CD4-positive, alpha-beta T cell (primary cell): ENCODE data around the gene ETNK2. TPM values are rescaled to one million over a fixed set of nuclear protein-coding genes. Genes with fewer than 3 reads are reported as not detected.

Experiments
- ATAC-seq: fragments of 200-7000 bp; cut with Tn5 transposase; one replicate; pipeline ENCODE4 v1.10.0; 2022; ENCODE audit warnings: mild to moderate bottlenecking; ENCODE audit not compliant: poor library complexity
- CTCF ChIA-PET: fragments of 350-600 bp; sonication (Branson Sonifier 250); formaldehyde crosslinking; loops from one replicate; lab custom pipeline; 2021; ENCODE audit warnings: antibody characterized with exemption, inconsistent platforms; lab: Charles Lee
- POLR2A ChIA-PET: fragments of 350-600 bp; sonication (Branson Sonifier 250); formaldehyde crosslinking; loops from one replicate; lab custom pipeline; 2021; ENCODE audit warnings: antibody characterized with exemption, inconsistent platforms; lab: Charles Lee
- DNase-seq, 14 experiments: peaks; one replicate each; pipeline ENCODE4 v3.0.0-alpha.2; 2013 to 2020; ENCODE audit warnings: mixed read lengths in 2 of 14
- H3K27ac ChIP-seq, 2 donors: one replicate each; pipeline versions ENCODE4 v1.5.1 to v1.7.0; 2013; ENCODE audit warnings: low read length in 2 of 2, low read depth in 1 of 2, mild to moderate bottlenecking in 1 of 2
- H3K27me3 ChIP-seq, 2 experiments: 1 replicate in 1 of 2; 2 replicates in 1 of 2; pipeline versions ENCODE4 v1.6.1 to v1.7.0; 2013; ENCODE audit warnings: low read length in 2 of 2, control low read depth in 1 of 2, mild to moderate bottlenecking in 1 of 2, moderate library complexity in 1 of 2; ENCODE audit not compliant: insufficient read depth in 2 of 2, control insufficient read depth in 1 of 2
- H3K36me3 ChIP-seq: one replicate; pipeline ENCODE4 v1.6.1; 2013; ENCODE audit warnings: low read length, control low read depth; ENCODE audit not compliant: insufficient read depth
- H3K4me1 ChIP-seq: one replicate; pipeline ENCODE4 v1.6.1; 2013; ENCODE audit warnings: low read length, control low read depth; ENCODE audit not compliant: insufficient read depth
- H3K4me3 ChIP-seq: one replicate; pipeline ENCODE4 v1.5.1; 2013; ENCODE audit warnings: mild to moderate bottlenecking, low read length, moderate library complexity
- H3K9me3 ChIP-seq, 2 experiments: 1 replicate in 1 of 2; 2 replicates in 1 of 2; pipeline versions ENCODE4 v1.6.1 to v1.7.0; 2013; ENCODE audit warnings: low read length in 2 of 2, mild to moderate bottlenecking in 2 of 2, control low read depth in 1 of 2, moderate library complexity in 1 of 2; ENCODE audit not compliant: control insufficient read depth in 1 of 2, insufficient read depth in 1 of 2
- H3K27ac Mint-ChIP-seq: one replicate; pipeline ENCODE4 v1.8.0; 2020; ENCODE audit warnings: mixed read lengths
- H3K27me3 Mint-ChIP-seq: one replicate; pipeline ENCODE4 v1.8.0; 2021; ENCODE audit warnings: mixed read lengths
- H3K36me3 Mint-ChIP-seq: one replicate; pipeline ENCODE4 v1.8.0; 2021; ENCODE audit warnings: low read depth, mixed read lengths
- H3K4me1 Mint-ChIP-seq: one replicate; pipeline ENCODE4 v1.8.0; 2021; ENCODE audit warnings: low read depth, mixed read lengths
- H3K4me3 Mint-ChIP-seq: one replicate; pipeline ENCODE4 v1.8.0; 2020; ENCODE audit warnings: mild to moderate bottlenecking, mixed read lengths
- H3K9me3 Mint-ChIP-seq: one replicate; pipeline ENCODE4 v1.8.0; 2020; ENCODE audit warnings: mixed read lengths
- intact Hi-C, 2 experiments: fragments of 100-400 bp; cut with DNase I in 1 of 2; cut with micrococcal nuclease in 1 of 2; formaldehyde crosslinking; loops; one replicate each; pipeline versions ENCODE4 v1.15.1 to v1.9.0; 2023 to 2025; cut with DNase I, micrococcal nuclease
- total RNA-seq, 174 experiments: library from RNA in 2 of 174; stranded (reverse) in 2 of 174; gene quantifications; one replicate each; pipeline ENCODE4 v1.2.3 and lab custom pipeline; 2021 to 2026
- TF ChIP-seq, protein P1 (sequence below): fragments of 200-600 bp; IDR thresholded peaks from one replicate; pipeline ENCODE4 v1.8.0; 2022; ENCODE audit warnings: antibody characterized with exemption, mild to moderate bottlenecking

The ETNK2 gene
- total RNA-seq, 2 experiments from 2014 or later, result 11.7 to 12.9 TPM

DNA sequence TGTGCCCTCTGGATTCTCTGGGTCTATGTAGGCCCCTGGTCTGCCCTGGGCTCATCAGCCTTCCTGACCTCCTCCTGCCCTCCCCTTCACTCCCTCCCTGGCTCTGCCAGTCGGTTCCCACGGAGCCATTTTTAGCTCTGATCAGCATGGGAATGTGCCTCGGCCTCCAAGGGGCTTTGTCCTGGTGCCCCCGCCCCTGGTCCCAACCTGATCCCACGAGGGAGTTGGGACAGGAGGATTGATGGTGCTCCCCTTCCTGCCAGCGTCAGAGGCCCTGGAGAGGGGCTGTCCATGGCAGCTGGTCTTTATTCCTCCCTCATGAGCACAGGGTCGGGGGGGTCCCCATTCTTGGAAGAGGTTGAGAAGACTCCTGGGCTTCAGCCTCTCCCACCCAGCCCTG is 24.9 kb downstream of the ETNK2 start:
- CTCF ChIA-PET, result no interaction called here
- Mint-ChIP-seq H3K9me3 (no peaks in the 10 kb centered on the region), H3K4me3 (no peak overlapping the region), H3K27ac (no peak overlapping the region), H3K4me1 (peaks cover 9% of the 10 kb centered on the region), H3K36me3 (no peaks in the 10 kb centered on the region), H3K27me3 (no peaks in the 10 kb centered on the region)
- Histone ChIP-seq H3K27ac (no peak overlapping the region), H3K4me3 (no peak overlapping the region), H3K4me1 (peaks cover 11% of the 10 kb centered on the region), H3K27me3 (no peaks in the 10 kb centered on the region), H3K36me3 (no peaks in the 10 kb centered on the region), H3K9me3 (no peaks in the 10 kb centered on the region)
- TF ChIP-seq, protein P1, sequence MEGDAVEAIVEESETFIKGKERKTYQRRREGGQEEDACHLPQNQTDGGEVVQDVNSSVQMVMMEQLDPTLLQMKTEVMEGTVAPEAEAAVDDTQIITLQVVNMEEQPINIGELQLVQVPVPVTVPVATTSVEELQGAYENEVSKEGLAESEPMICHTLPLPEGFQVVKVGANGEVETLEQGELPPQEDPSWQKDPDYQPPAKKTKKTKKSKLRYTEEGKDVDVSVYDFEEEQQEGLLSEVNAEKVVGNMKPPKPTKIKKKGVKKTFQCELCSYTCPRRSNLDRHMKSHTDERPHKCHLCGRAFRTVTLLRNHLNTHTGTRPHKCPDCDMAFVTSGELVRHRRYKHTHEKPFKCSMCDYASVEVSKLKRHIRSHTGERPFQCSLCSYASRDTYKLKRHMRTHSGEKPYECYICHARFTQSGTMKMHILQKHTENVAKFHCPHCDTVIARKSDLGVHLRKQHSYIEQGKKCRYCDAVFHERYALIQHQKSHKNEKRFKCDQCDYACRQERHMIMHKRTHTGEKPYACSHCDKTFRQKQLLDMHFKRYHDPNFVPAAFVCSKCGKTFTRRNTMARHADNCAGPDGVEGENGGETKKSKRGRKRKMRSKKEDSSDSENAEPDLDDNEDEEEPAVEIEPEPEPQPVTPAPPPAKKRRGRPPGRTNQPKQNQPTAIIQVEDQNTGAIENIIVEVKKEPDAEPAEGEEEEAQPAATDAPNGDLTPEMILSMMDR, result no peak
- intact Hi-C loops, result loop anchor here (5.0 to 10.0 kb wide), 5 partner anchors 425 to 862 kb away; partner anchors contain the start of gene ATP2B4 (in 1 of the 2)
- ATAC-seq, result no peak
- DNase-seq, result no peak
- POLR2A ChIA-PET, result no interaction called here

GRCh38 chr1:204126386-204126785 is 25.5 kb downstream of the ETNK2 start:
- no peak overlapping the region for H3K4me3 ChIP-seq
- no peaks in the 10 kb centered on the region for H3K9me3 Mint-ChIP-seq
- DNase-seq, result no peak
- no peaks in the 10 kb centered on the region for H3K36me3 ChIP-seq
- intact Hi-C loops, result loop anchor here (5.0 to 10.0 kb wide), 5 partner anchors 424 to 862 kb away; partner anchors contain the start of gene ATP2B4 (in 1 of the 2)
- no peaks in the 10 kb centered on the region for H3K9me3 ChIP-seq
- peaks cover 9% of the 10 kb centered on the region for H3K4me1 Mint-ChIP-seq
- ChIA-PET POLR2A (no interaction called here), CTCF (no interaction called here)
- ATAC-seq, result no peak
- no peak overlapping the region for H3K4me3 Mint-ChIP-seq
- H3K27ac ChIP-seq, result no peak overlapping the region
- no peak overlapping the region for H3K27ac Mint-ChIP-seq
- H3K4me1 ChIP-seq, result peaks cover 11% of the 10 kb centered on the region
- H3K27me3 ChIP-seq, result no peaks in the 10 kb centered on the region
- no peaks in the 10 kb centered on the region for H3K36me3 Mint-ChIP-seq
- TF ChIP-seq, protein P1, result no peak
- no peaks in the 10 kb centered on the region for H3K27me3 Mint-ChIP-seq

- H3K27ac Mint-ChIP-seq, result no peak overlapping the region
- H3K4me3 ChIP-seq, result no peak overlapping the region
- ATAC-seq, result no peak
- intact Hi-C loops, result loop anchor here (5.0 to 10.0 kb wide), 5 partner anchors 424 to 861 kb away; partner anchors contain the start of gene ATP2B4 (in 1 of the 2)
- H3K9me3 ChIP-seq, result no peaks in the 10 kb centered on the region
- H3K36me3 Mint-ChIP-seq, result no peaks in the 10 kb centered on the region
- H3K36me3 ChIP-seq, result no peaks in the 10 kb centered on the region
- ChIA-PET CTCF (no interaction called here), POLR2A (no interaction called here)
- TF ChIP-seq, protein P1, result no peak
- H3K27ac ChIP-seq, result no peak overlapping the region
- peaks cover 11% of the 10 kb centered on the region for H3K4me1 ChIP-seq
- no peaks in the 10 kb centered on the region for H3K27me3 Mint-ChIP-seq
- H3K9me3 Mint-ChIP-seq, result no peaks in the 10 kb centered on the region
- DNase-seq, result no peak
- H3K27me3 ChIP-seq, result no peaks in the 10 kb centered on the region
- peaks cover 9% of the 10 kb centered on the region for H3K4me1 Mint-ChIP-seq
- no peak overlapping the region for H3K4me3 Mint-ChIP-seq
These were observed 26.0 kb downstream of the ETNK2 start for GRCh38 chr1:204125759-204126351.
